HG03108 (cell line): ENCODE data around the gene KIAA0825.

ENCODE experiments used
- ATAC-seq: cut with Tn5 transposase; IDR thresholded peaks from one replicate; pipeline ENCODE4 v1.9.1; 2021; ENCODE audit warnings: moderate library complexity; ENCODE audit not compliant: unreplicated experiment

The KIAA0825 gene

DNA sequence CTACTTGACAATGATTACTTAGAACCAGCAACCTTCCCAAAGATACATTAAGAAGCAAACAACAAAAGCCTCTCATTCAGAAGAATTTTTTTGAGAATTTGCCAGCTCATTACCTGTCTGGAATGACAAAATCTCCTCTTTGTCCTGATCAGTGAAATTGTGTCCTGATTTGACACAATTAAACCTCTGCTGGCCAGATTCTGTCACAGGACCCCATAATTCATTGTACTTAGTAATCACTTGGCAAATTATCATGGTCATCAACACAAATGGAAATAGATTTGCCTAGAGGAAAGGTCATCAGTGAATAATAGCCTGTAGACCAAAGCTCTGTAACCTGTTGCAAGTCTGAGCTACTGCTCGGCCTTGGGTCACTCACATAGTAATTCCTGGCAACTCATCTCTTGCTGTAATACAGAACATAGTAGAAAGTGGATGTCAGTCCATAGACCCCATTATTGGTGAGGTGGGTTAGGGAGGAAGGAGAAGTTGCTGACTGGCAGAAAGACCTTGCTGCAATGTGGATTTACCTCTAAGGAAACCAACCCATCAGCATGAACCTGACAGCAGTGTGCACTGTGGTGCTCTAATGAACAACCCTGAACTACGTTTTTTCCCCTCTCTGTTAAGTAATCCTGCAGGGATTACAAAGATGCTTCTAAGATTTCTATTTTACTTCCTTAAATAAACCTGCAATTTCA is 370.1 kb downstream of the KIAA0825 start:
- no peak for ATAC-seq

DNA sequence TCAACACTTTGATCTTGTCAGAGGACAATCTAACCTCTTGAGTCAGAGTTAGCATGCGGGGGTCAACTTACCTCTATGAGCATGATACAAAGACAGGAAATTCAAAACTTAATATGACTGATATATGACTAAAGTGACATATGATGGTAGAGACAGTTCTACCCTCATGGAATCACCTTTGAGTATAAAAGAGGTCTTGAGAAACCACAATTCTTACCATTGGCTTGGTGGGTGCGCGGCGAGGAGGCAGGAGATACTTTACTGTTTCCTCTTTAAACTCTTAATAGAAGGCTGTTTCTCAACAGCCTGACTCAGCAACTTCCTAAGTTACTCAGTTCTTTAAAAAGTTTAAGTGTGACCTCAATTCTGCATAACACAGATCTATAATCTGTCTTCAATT is 372.8 kb downstream of the KIAA0825 start:
- ATAC-seq, result no peak

DNA sequence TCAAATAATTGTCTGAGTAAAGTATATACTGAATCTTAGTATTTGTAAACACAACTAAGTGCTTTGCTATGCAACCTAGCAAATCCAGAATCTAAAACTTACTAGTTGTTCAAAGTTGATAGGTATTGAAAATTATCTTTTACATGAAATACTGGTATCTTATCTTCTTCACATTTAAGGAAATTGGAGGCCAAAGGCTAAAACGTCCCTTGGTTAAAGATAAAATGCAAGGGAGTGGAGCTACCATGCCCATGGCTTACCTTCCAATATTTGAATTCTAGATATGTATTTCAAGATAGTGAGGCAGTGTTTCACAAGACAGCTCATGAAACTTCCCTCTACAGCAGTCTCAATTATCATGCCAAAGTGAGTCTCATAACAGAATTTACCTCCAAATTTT is 373.5 kb downstream of the KIAA0825 start:
- no peak for ATAC-seq

DNA sequence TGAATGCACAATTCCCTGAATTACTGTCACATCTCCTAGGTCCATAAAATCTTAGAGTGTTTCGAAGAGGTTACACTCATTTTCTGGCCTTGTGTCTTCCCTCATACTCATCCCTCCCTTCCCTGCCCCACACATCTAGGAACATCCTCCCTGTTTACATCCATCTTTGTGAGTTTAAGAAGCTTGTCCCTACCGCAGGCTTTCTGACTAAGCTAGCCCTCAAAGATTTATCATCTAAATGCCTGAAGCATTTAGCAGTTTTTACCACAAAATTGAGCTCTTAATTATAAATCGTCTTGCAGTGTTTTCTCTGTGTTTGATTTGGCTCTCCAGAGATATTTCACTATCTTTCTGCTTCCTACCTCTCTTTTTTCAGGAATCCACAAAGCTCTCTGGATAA is 374.8 kb downstream of the KIAA0825 start:
- no peak for ATAC-seq

DNA sequence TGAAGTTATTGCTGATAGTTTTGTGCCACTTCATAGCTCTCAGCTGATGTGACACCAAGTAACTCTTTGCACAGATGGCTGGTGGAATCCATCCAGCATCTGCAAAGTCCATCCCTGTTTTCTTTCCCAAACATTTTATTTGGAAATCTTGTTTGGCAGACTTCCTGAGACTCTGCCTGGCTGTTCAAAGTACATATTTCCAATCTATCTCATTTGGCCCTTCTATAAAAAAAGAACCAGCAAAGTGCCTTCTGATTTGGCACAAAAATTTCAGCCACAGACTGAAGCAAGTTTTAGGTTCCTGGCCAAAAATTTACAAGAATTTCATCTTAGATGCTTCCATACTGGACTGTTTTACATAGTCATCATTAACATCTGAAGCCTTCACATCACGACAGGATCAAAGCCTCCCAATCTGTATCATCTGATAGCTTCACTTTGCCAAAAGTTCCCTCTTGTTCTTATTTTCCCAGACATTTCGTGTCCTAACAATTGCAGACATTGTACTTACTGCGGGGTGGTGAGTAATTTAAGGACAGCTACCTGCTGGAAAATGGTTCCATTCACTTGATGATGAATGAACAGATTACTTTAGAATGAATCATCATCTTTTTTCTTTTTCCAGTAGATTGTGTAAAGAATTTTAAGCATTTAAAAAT is 377.3 kb downstream of the KIAA0825 start:
- no peak for ATAC-seq

DNA sequence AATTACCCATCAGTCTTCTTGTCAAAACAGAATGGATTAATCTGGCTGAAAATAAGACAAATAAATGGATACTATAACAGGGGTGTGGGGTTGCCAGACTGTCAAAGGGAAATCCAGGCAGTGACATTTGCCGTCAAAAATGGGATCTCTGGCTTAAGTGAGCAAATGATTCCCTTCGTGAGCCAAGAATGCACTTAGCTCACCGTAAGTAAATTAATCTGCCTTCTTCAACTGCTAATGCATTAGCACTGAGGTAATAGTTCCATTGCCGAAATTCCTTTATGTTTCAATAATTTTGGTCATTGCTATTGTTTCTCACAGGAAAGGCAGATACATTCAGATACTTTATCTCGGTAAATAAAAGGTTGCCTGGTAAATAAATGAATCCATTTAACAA is 377.8 kb downstream of the KIAA0825 start:
- no peak for ATAC-seq

DNA sequence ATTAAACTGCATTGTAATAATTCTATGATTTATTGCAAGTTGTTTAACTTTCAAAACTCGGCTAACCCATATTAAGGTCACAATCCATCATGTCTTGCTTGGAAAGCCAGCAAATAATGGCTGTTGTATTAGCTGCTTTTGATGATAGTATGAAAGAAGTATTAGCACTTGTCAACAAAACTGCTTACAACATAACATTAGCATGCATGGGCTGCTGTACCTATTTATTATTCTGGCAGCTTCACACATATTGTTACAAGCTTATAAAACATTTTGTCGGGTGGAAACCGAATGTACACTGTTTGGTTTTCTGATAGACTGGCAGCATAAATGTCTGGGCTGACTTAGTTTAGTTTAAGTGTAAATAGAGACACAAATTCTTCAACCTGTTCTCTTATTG is 378.3 kb downstream of the KIAA0825 start:
- no peak for ATAC-seq

DNA sequence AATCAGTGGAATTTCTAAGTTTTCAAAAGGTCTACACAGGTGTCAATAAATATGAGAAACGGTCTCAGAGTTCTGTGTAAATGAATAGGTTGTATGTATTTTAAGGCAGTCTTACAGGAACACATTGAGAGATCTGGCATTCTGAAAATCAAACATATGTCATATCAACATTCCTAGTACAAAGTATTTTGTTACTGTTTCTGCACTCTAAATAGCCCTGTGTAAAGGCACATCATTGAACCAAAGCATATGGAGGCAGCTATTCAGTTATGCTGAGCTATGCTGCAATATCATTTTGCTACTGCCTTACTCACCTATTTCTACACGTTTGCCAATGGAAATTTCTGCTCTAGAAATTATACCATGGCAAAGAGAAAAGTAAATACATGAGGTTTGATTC is 379.1 kb downstream of the KIAA0825 start:
- ATAC-seq, result no peak

DNA sequence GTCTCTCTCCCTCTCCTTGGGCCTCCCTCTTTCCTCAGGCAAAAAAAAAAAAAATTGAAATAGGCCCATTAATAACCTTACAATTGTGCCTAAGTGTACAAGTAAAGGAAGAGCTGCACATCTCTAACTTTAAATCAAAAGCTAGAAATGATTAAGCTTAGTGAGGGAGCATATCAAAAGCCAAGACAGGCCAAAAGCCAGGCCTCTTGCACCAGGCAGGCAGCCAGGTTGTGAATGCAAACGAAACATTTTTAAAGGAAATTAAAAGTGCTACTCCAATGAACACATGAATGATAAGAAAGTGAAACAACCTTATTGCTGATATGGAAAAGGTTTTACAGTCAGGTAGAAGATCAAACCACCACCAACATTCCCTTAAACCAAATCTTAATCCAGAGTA is 383.4 kb downstream of the KIAA0825 start:
- no peak for ATAC-seq

DNA sequence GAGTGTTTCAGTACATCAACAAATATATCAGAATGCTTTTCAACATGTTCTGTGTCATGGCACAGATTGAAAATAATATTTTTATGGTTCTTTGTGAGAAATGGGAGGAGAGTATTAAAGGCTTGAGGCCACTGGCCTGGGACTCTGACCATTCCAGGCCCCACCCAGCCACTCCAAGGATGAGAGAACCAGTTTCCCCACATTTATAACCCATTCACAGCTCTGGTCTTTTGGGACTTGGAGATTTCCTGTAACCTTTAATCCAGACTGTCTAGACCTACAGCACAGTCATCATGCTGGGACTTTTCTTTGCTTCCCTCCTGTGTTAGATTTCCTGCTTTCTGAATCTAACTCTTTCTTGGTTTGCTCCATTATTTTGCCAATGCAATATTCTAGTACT is 389.6 kb downstream of the KIAA0825 start:
- no peak for ATAC-seq

DNA sequence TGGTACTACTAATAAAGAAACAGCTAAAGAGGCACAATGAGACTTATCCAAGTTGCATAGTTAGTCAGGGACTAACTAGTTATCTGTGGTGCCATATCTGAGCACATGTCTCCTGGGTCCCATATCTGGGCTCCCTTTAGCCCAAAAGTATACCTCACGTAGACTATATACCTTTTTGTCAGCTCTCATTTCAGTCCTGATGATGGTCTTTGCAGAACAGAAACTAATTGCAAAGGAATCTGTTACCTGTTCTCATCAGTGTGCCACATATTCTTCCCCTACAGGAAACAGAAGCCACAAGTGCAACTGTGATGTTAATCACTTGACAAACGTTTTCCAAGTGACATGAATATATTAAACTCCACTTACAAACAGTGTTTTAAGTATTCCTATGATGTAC is 395.2 kb downstream of the KIAA0825 start:
- no peak for ATAC-seq

DNA sequence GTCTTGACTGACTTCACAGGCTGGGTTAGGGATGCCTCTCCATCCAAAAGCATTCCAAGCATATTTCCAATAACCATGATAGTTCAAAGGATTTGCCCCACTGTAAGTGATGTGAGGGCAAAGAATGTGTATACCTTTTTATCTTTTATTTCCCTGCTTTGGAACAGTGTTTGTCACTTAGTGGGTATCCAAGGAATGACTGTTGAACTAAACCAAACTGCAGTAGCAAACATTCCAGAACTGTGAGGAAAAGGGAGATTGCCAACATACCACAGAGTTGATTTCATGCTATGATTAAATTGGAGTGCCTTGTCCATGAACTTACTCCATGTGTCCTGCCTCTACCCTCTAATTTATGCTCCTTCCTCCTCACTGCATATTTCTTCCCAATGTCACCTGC is 400.0 kb downstream of the KIAA0825 start:
- no peak for ATAC-seq

DNA sequence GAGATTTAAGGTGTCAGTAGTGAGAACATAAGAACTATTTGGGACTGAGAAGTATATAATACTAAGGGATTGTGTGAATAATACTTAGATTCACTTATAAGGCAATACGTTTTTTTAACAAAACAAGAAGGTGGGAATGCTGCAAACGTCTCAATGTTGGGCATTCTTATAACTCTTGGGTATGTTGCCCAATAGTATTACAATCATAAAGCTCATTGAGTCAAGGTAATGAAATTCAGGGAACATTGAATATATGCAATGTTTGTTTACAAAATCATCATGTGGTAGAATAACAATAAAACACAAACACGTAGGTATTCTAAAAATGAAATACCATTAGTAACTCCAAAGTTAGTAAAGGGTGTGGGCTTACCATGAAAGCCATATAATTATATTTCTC is 400.7 kb downstream of the KIAA0825 start:
- ATAC-seq, result no peak

DNA sequence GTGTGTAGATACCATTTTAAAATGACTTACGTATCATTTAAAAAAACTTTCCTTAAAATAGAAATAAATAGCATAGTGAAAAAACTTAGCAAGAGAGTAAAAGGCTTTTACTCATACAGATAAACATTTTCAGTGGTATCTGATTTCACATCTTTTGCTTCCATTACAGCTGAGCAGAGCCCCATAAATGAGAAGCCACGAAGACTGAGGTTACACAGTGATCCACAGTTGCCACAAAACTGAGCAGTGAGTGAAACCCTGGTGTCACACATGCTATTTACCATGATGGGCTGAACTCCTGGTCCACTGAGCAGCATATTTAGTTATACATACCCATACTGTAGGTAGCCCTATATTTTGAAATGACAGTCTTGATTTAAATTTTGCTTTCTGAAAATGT is 401.2 kb downstream of the KIAA0825 start:
- no peak for ATAC-seq

DNA sequence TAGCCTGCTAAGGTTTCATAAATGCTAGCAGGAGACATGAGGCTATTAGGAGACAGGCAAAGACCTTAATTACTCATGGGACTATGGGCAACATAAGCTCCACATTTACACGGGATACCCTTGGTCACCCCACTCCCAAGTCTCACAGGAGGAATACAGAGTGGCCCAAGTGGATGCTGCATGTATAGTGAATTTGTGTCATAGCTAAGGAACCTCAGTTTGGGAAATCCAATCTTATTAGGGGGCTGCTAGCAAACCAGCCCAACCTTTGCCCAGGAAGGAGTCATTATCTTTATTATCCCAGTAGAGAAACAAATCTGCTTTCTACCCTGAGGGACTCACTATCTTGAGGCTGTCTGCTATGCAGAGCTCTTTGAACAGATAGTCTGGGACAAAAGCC is 405.9 kb downstream of the KIAA0825 start:
- ATAC-seq, result no peak

DNA sequence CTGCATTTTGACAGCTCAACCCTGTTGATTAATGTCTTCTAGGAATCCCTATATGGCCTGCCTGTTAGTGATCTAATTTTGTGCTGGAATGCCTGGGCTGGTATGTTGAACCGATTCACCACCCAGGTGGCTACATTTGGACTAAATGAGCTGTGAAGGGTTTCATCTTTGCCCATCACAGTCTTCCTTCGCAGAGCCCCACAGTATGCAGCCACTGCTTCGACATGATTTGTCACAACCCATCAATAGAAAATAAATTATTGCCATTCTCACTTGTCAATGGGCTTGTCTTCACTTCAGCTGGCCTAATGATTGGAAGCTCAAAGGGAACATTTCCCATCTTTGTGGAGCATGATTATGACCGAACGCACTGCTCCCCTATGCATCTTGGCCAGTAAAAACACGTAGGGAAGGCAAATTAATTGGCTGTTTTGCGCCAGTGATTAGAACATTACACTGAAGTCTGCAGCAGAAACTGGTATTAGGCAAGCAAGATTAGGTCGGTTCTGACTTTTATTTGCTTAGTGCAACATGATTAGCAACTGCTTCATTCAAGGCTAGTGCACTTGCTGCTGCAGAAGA is 408.5 kb downstream of the KIAA0825 start:
- ATAC-seq, result no peak

DNA sequence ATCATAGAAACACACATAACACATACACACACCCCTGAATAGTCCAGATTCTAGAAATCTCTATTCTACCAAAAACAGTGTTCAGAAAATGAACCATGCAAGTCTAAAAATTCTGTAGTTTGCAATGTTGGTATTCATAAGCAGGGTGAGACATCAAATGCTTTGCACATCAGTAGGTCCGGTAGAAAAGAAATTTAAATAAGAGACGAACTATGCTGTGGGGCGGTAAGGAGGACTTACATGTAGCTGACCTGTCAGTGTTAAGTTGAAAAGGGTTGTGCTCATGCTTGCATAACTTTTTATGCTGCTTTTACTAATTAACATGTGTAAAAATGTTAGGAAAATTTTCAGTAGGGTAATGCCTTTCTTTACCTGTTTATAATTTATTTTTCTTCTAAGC is 409.1 kb downstream of the KIAA0825 start:
- no peak for ATAC-seq

DNA sequence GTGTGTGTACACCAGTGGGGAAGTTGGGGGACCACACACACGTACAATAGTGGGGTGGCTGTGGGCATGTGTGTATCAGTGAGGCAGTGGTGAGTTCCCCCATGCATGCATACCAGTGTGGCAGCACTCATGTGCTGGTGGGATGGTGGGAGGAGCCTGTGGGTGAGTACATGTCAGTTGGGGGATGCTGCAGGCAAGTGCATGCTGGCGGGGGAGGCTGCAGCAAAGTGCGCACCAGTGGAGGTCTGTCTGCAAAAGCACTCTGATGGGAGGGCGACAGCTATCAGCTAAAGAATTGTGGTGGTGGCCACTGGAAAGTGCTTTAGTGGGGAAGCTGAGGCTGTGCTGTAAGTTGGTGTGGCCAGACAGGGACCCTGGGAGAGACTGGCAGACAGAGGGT is 418.8 kb downstream of the KIAA0825 start:
- ATAC-seq, result no peak

DNA sequence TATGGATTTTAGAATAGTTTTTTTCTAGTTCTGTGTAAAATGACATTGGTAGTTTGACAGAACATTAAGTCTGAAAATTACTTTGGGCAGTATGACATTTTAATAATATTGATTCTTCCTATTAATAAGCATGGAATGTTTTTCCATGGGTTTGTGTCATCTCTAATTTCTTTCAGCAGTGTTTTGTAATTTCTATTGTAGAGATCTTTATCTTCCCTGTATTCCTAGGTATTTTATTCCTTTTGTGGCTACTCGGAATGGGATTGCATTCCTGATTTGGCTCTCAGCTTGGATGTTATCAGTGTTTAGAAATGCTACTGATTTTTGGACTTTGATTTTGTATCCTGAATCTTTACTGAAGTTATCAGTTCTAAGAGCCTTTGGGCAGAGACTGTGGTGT is 420.4 kb downstream of the KIAA0825 start:
- no peak for ATAC-seq

DNA sequence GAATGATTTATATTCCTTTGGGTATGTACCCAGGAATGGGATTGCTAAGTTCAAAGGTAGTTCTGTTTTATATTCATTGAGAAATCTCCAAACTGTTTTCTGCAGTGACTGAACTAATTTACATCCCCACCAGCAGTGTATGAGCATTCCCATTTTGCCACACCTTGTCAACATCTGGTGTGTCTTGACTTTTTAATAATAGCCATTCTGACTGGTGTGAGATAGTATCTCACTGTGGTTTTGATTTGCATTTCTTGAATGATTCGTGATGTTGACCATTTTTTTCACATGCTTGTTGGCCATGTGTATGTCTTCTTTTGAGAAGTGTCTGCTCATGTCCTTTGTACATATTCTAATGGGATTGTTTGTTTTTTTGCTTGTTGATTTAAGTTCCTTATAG is 421.5 kb downstream of the KIAA0825 start:
- no peak for ATAC-seq

DNA sequence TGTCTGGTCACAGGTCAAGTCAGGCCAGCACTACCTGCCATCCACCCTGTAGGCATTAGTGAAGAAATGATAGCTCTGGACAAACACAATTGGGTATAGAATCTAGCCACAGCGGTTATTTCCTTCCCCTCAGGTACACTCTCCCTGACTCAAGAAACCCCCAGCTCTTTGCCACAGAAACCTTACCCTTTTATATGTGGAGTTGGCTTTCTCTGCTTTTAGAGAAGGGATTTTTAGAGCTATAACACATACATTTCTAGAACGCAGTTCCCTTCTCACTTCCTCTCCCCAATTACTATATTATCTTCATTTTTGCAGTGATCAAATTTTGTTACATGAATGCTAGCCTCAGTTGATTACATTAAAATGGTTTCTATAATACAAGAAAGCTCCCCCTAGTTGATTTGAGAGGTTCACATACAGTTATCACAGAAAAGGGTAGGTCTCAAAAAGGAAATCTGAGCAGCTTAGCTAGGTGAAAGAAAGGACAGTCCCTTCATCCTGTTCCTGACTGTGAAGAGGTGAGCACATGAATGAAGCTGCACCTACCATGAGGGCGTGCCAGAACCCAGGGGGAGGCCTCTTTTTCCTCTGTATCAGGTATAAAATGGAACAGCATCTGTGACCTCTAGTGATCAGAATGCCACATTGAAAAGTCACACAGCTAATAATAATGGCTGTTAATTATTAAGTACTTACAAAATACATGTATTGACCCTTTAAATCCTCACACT is 425.6 kb downstream of the KIAA0825 start:
- no peak for ATAC-seq

DNA sequence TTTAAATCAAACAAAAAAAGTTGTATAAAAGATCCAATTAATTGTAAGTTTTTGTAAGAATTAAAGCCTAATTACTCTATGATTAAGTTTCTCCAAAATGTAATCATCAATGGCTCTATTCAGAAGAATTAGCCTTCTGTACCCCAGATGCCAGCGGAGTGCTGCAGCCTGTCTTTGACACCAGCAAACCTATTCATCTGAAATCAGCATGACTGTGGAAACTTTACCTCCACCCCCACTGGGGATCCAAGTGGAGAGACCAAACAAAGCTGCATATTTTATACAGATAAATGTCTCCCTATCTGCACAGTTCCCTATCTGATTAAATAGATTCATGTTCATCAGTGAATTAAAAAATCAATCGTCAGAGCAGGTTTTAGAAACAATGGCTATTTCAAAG is 426.8 kb downstream of the KIAA0825 start:
- ATAC-seq, result no peak
